HepG2 (cell line): ENCODE data around the gene SLC23A2. TPM values are rescaled to one million over a fixed set of nuclear protein-coding genes. Genes with fewer than 3 reads are reported as not detected.

Experiments used
- ARID5B ChIP-seq: IDR thresholded peaks from 2 replicates; pipeline ENCODE4 v1.4.0; 2020; ENCODE audit warnings: mild to moderate bottlenecking, missing genetic modification reagents
- CEBPB ChIP-seq: IDR thresholded peaks from 2 replicates; pipeline ENCODE4 v1.6.1; 2011; ENCODE audit warnings: low read depth, low read length, improper control_type of control experiment, borderline replicate concordance
- FOXA3 ChIP-seq: IDR thresholded peaks from 2 replicates; pipeline ENCODE4 v1.6.1; 2016; ENCODE audit warnings: missing genetic modification reagents, missing compliant biosample characterization
- GLMP ChIP-seq: sonication (generic); formaldehyde crosslinking; IDR thresholded peaks from 2 replicates; pipeline ENCODE4 v1.9.0; 2021; ENCODE audit warnings: missing genetic modification reagents, mild to moderate bottlenecking, borderline replicate concordance
- HOMEZ ChIP-seq: IDR thresholded peaks from 2 replicates; pipeline ENCODE4 v1.6.1; 2016; ENCODE audit warnings: low read depth
- KLF12 ChIP-seq: sonication (generic); formaldehyde crosslinking; IDR thresholded peaks from 2 replicates; pipeline ENCODE4 v1.4.0; 2020; ENCODE audit warnings: missing genetic modification reagents, borderline replicate concordance
- LCORL ChIP-seq, 2 experiments: fragments of 450-650 bp in 1 of 2; sonication (generic) in 1 of 2; formaldehyde crosslinking in 1 of 2; IDR thresholded peaks; 2 replicates each; pipeline versions ENCODE4 v1.5.0 to v1.6.1; 2017 to 2020; ENCODE audit warnings: antibody characterized with exemption in 1 of 2, missing genetic modification reagents in 1 of 2
- MEF2D ChIP-seq: sonication (generic); formaldehyde crosslinking; IDR thresholded peaks from 2 replicates; pipeline ENCODE4 v1.5.1; 2020; ENCODE audit warnings: mild to moderate bottlenecking, missing genetic modification reagents
- MTF1 ChIP-seq: sonication (generic); formaldehyde crosslinking; IDR thresholded peaks from 2 replicates; pipeline ENCODE4 v1.5.0; 2020; ENCODE audit warnings: missing genetic modification reagents
- NR1H2 ChIP-seq: sonication (generic); formaldehyde crosslinking; IDR thresholded peaks from 2 replicates; pipeline ENCODE4 v1.8.1; 2022; ENCODE audit warnings: low read depth, missing genetic modification reagents, borderline replicate concordance
- PPARG ChIP-seq: conservative IDR thresholded peaks from 2 replicates; pipeline ENCODE4 v1.6.1; 2016; ENCODE audit warnings: missing biosample characterization, missing genetic modification reagents
- PRPF4 ChIP-seq: fragments of 200-400 bp; formaldehyde crosslinking; IDR thresholded peaks from 2 replicates; pipeline ENCODE4 v1.6.1; 2016; ENCODE audit warnings: low read length, low read depth; ENCODE audit not compliant: poor library complexity, severe bottlenecking
- STAG1 ChIP-seq: sonication (generic); formaldehyde crosslinking; IDR thresholded peaks from 2 replicates; pipeline ENCODE4 v1.4.0; 2020; ENCODE audit warnings: missing genetic modification reagents
- TGIF2 ChIP-seq: IDR thresholded peaks from 2 replicates; pipeline ENCODE4 v1.6.1; 2016; ENCODE audit warnings: control low read depth, missing compliant biosample characterization
- ZBTB1 ChIP-seq: sonication (generic); formaldehyde crosslinking; IDR thresholded peaks from 2 replicates; pipeline ENCODE4 v1.4.0; 2020; ENCODE audit warnings: missing genetic modification reagents, borderline replicate concordance
- ZBTB10 ChIP-seq: sonication (generic); formaldehyde crosslinking; IDR thresholded peaks from 2 replicates; pipeline ENCODE4 v1.4.0; 2020; ENCODE audit warnings: missing genetic modification reagents, borderline replicate concordance
- ZBTB7B ChIP-seq: sonication (generic); formaldehyde crosslinking; IDR thresholded peaks from 2 replicates; pipeline ENCODE4 v1.4.0; 2020; ENCODE audit warnings: missing genetic modification reagents
- ZFYVE20 ChIP-seq: sonication (generic); formaldehyde crosslinking; IDR thresholded peaks from 2 replicates; pipeline ENCODE4 v1.8.0; 2023; ENCODE audit warnings: low read depth, mild to moderate bottlenecking, moderate library complexity, missing genetic modification reagents, borderline replicate concordance
- ZNF207 ChIP-seq: fragments of 450-650 bp; IDR thresholded peaks from 2 replicates; pipeline ENCODE4 v1.6.1; 2016; ENCODE audit warnings: antibody characterized with exemption, borderline replicate concordance
- ZNF792 ChIP-seq: IDR thresholded peaks from 2 replicates; pipeline ENCODE4 v1.6.1; 2016
- polyA plus RNA-seq, 8 experiments: library from polyadenylated mRNA; depleted of rRNA in 3 of 8; stranded (reverse) in 7 of 8; unstranded in 1 of 8; fragments of >200 nt; fragmentation: Illumina TruSeq in 4 of 8; extraction: Trizol in 4 of 8; gene quantifications; 2 replicates each; pipeline versions ENCODE4 v1.2.1 to v1.2.3, GENCODE V29; 2011 to 2016; ENCODE audit warnings: low read depth in 4 of 8, missing spikeins in 1 of 8, mixed read lengths in 1 of 8; ENCODE audit not compliant: insufficient read depth in 1 of 8
- total RNA-seq, 5 experiments: library from RNA; depleted of rRNA; stranded (reverse); fragments of >200 nt; fragmentation: Illumina TruSeq; extraction: Trizol; gene quantifications; 2 replicates each; pipeline ENCODE4 v1.2.3, GENCODE V29; 2016; ENCODE audit warnings: low read depth in 1 of 5

The SLC23A2 gene
- total and polyA plus RNA-seq, 2 of the 13 experiments (the other 11 are each of a cell fraction or from before 2014, with no cell fraction given), result 42.2 to 51.2 TPM

- TF ChIP-seq LCORL (IDR thresholded peaks at IDR 0.05), result no peak
- TF ChIP-seq LCORL (CRISPR knock-in tag; IDR thresholded peaks at IDR 0.05), result 0 out of 2 replicates have a peak, but pooled peaks have one; percentile 23
- TF ChIP-seq ZFYVE20 (CRISPR knock-in tag), result no peak
- 0 out of 2 replicates have a peak, but pooled peaks have one; percentile 50 for TF ChIP-seq PPARG
- TF ChIP-seq ZNF792, result 0 out of 2 replicates have a peak, but pooled peaks have one; percentile 36
- TF ChIP-seq MEF2D, result no peak
- no peak for TF ChIP-seq MTF1 (CRISPR knock-in tag)
- no peak for TF ChIP-seq PRPF4
- no peak for TF ChIP-seq GLMP (CRISPR knock-in tag)
- TF ChIP-seq CEBPB, result peak; percentile 80
- TF ChIP-seq ZBTB7B, result no peak
- peak; percentile 91 for TF ChIP-seq STAG1 (CRISPR knock-in tag)
- TF ChIP-seq ARID5B, result peak; percentile 68
- no peak for TF ChIP-seq ZNF207
- no peak for TF ChIP-seq ZBTB1 (CRISPR knock-in tag)
- TF ChIP-seq NR1H2, result no peak
- no peak for TF ChIP-seq TGIF2 (CRISPR knock-in tag)
- TF ChIP-seq HOMEZ (CRISPR knock-in tag), result peak; percentile 42; the same call in 1 of the 2 replicates
- peak; percentile 40; the same call in 1 of the 2 replicates for TF ChIP-seq FOXA3 (CRISPR knock-in tag)
- no peak for TF ChIP-seq KLF12 (CRISPR knock-in tag)
- TF ChIP-seq ZBTB10, result no peak
Measured at GRCh38 chr20:4956200-4956810, 45.0 kb downstream of the SLC23A2 start (continued).
